Measurements from ENCODE around the gene HLCS.

HLCS gene

GRCh38 chr21:36709868-36710728 lies 256.4 kb downstream of the HLCS start:
- no peak for DNase-seq (ENCODE audit: low read depth)
- H3K4me3 ChIP-seq (ENCODE audit: low read length) = no peak overlapping the region
- TF ChIP-seq CTCF (IDR thresholded peaks at IDR 0.05; ENCODE audit: insufficient read depth, low read depth, low read length, missing control alignments) = no peak

- DNase-seq (ENCODE audit: low read depth) = no peak
- H3K4me3 ChIP-seq (ENCODE audit: low read length) = no peak overlapping the region
- no peak for TF ChIP-seq CTCF (IDR thresholded peaks at IDR 0.05; ENCODE audit: insufficient read depth, low read depth, low read length, missing control alignments)
Measured at GRCh38 chr21:36709030-36709867, 257.2 kb downstream of the HLCS start.

- TF ChIP-seq CTCF (IDR thresholded peaks at IDR 0.05; ENCODE audit: insufficient read depth, low read depth, low read length, missing control alignments) = no peak
- H3K4me3 ChIP-seq (ENCODE audit: low read length) = no peak overlapping the region
- DNase-seq (ENCODE audit: low read depth) = no peak
Measured at GRCh38 chr21:36708286-36709029, 258.0 kb downstream of the HLCS start.

GRCh38 chr21:36707763-36708285 lies 258.6 kb downstream of the HLCS start:
- H3K4me3 ChIP-seq (ENCODE audit: low read length) = no peak overlapping the region
- TF ChIP-seq CTCF (IDR thresholded peaks at IDR 0.05; ENCODE audit: insufficient read depth, low read depth, low read length, missing control alignments) = no peak
- DNase-seq (ENCODE audit: low read depth) = no peak

GRCh38 chr21:36706951-36707762 lies 259.3 kb downstream of the HLCS start:
- no peak for DNase-seq (ENCODE audit: low read depth)
- peak; percentile 15 for TF ChIP-seq CTCF (IDR thresholded peaks at IDR 0.05; ENCODE audit: insufficient read depth, low read depth, low read length, missing control alignments)
- H3K4me3 ChIP-seq (ENCODE audit: low read length) = no peak overlapping the region

GRCh38 chr21:36706482-36706852 lies 260.0 kb downstream of the HLCS start:
- no peak overlapping the region for H3K4me3 ChIP-seq (ENCODE audit: low read length)
- DNase-seq (ENCODE audit: low read depth) = no peak
- TF ChIP-seq CTCF (IDR thresholded peaks at IDR 0.05; ENCODE audit: insufficient read depth, low read depth, low read length, missing control alignments) = no peak

Data from epithelial cell of esophagus (primary cell).